Brain microvascular endothelial cell (primary cell): ENCODE data around the gene PLCG1.

Experiments
- DNase-seq: peaks from one replicate; pipeline ENCODE4 v3.0.0-alpha.2; 2020
- H3K27ac ChIP-seq: fragments of 250-450 bp; sonication (Bioruptor Pico); 2 replicates; pipeline ENCODE4 v1.5.1; 2020; ENCODE audit warnings: mild to moderate bottlenecking, moderate library complexity
- H3K27me3 ChIP-seq: fragments of 250-450 bp; sonication (Bioruptor Pico); replicated peaks from 2 replicates; pipeline ENCODE4 v1.5.1; 2020; ENCODE audit warnings: mild to moderate bottlenecking
- H3K36me3 ChIP-seq: fragments of 250-450 bp; sonication (Bioruptor Pico); replicated peaks from 2 replicates; pipeline ENCODE4 v1.5.1; 2020; ENCODE audit warnings: mild to moderate bottlenecking
- H3K4me3 ChIP-seq: 2 replicates; pipeline ENCODE4 v1.5.1; 2011; ENCODE audit warnings: low read depth, mild to moderate bottlenecking, control low read depth, low read length, moderate library complexity
- in situ Hi-C: cut with HindIII; loops from 2 replicates; pipeline ENCODE4 v1.10.0; 2017; ENCODE audit warnings: low sequenced_read_pairs, low pct_ligation_motif_present
- TF ChIP-seq, protein P1 (sequence below): IDR thresholded peaks from 2 replicates; pipeline ENCODE4 v1.5.1; 2011; ENCODE audit warnings: low read depth, mild to moderate bottlenecking, moderate library complexity, low read length, control low read depth, inconsistent platforms; ENCODE audit errors: missing control alignments

The PLCG1 gene

DNA sequence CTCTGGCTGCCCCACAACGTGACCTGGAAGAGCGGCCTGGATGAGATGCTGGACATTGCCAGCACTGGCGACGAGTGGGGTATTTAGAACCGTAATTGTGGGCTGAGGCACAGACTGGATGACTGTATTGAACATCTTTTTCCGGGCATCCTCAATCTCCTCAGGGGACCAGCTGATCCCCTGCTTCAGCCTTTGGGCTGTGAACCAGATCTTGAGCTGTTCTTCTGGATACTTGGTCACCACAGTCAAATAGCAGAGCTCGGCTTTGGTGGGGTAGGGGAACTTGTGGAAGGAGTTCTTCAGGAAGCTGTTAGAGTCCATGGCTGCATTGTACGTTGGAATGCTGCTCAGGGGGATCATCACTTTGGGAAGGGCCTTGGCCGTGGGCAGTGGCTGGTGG, 66.3 kb downstream of the PLCG1 start:
- in situ Hi-C loops = no loop called here
- TF ChIP-seq, protein P1, sequence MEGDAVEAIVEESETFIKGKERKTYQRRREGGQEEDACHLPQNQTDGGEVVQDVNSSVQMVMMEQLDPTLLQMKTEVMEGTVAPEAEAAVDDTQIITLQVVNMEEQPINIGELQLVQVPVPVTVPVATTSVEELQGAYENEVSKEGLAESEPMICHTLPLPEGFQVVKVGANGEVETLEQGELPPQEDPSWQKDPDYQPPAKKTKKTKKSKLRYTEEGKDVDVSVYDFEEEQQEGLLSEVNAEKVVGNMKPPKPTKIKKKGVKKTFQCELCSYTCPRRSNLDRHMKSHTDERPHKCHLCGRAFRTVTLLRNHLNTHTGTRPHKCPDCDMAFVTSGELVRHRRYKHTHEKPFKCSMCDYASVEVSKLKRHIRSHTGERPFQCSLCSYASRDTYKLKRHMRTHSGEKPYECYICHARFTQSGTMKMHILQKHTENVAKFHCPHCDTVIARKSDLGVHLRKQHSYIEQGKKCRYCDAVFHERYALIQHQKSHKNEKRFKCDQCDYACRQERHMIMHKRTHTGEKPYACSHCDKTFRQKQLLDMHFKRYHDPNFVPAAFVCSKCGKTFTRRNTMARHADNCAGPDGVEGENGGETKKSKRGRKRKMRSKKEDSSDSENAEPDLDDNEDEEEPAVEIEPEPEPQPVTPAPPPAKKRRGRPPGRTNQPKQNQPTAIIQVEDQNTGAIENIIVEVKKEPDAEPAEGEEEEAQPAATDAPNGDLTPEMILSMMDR = no peak
- Histone ChIP-seq H3K27ac (no peak overlapping the region), H3K36me3 (peaks cover 7% of the 10 kb centered on the region), H3K4me3 (no peak overlapping the region), H3K27me3 (no peaks in the 10 kb centered on the region)
- no peak for DNase-seq

DNA sequence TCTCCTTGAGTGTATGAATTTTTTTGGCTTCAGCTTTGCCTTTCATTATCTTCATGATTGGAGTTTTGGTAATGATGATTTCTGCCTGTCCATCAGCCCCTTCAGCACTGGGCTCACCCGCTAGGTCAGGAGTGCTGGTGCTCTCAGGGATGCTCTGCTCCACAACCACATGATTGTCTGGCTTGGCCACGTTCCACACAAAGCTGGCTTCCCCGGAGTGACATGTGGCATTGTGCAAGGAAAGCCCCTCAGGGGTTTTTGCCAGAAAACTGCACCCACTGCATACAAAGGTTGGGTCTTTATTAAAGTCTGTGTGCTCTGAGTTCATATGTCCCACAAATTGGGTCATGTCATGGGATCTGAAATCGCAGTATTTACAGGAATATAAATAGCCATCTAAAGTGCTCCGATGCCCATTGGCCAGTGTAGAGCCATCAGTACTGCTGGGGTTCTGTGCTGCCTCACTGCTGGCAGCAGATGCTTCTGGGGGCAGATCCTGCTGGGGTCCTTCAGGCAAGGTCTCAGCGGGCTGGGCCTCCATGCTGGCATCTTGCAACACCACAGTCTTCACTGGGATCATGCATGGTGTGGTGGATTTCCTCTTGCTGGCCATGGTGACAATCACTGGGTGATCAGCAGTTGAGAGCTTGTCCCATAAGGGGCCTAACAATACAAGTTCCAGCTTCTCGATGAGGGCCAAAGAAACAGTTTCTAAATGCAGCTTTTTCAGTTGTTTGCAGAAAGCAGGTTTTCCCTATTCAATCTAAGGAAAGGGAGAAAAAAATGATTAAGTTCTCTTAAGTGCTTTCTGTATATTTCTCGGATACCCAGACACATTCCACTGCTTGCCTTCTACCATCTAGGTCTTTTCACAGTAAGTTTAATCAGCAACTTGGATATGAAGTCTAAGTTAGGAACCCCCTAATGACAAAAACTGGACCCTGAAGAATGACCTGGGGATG, 67.2 kb downstream of the PLCG1 start:
- H3K4me3 ChIP-seq = no peak overlapping the region
- TF ChIP-seq, protein P1 = no peak
- no peaks in the 10 kb centered on the region for H3K27me3 ChIP-seq
- H3K27ac ChIP-seq = no peak overlapping the region
- in situ Hi-C loops = no loop called here
- DNase-seq = no peak
- H3K36me3 ChIP-seq = peaks cover 7% of the 10 kb centered on the region

GRCh38 chr20:41205313-41205712, 68.0 kb downstream of the PLCG1 start:
- Histone ChIP-seq H3K27ac (no peak overlapping the region), H3K4me3 (no peak overlapping the region), H3K27me3 (no peaks in the 10 kb centered on the region), H3K36me3 (peaks cover 7% of the 10 kb centered on the region)
- TF ChIP-seq, protein P1 = no peak
- DNase-seq = no peak
- in situ Hi-C loops = no loop called here

DNA sequence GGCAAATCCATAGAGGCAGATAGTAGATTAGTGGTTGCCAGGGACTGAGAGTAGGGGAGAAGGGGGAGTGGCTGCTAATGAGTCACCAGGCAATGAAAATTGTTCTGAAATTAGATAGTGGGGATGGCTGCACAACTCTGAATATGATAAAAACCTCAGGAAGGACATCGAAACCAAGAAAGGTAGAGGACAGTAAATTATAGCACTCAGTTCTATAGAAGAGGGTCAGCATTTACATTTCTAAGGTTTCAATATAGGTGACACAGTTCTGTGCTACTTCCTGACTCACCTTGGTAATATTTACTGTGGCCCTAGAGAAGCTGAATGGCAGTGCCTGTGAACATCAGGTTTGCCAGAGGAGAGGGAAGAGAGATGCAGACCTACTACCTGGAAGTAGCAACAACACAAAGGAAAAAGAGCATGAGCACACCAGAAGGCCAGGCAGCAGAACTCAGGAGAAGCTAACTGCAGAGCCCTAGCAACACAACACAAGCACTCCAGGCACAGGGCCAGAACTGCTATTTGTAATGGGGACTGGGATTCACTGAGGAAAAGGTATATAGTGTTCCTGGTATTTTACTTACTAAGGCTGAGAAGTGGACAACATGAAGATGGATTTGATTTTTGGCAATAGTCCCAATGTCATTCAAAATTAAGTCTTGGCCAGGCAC, 75.9 kb downstream of the PLCG1 start:
- H3K4me3 ChIP-seq = no peak overlapping the region
- no peak overlapping the region for H3K27ac ChIP-seq
- TF ChIP-seq, protein P1 = no peak
- H3K36me3 ChIP-seq = no peaks in the 10 kb centered on the region
- in situ Hi-C loops = no loop called here
- peak; percentile 38 for DNase-seq
- H3K27me3 ChIP-seq = no peaks in the 10 kb centered on the region

DNA sequence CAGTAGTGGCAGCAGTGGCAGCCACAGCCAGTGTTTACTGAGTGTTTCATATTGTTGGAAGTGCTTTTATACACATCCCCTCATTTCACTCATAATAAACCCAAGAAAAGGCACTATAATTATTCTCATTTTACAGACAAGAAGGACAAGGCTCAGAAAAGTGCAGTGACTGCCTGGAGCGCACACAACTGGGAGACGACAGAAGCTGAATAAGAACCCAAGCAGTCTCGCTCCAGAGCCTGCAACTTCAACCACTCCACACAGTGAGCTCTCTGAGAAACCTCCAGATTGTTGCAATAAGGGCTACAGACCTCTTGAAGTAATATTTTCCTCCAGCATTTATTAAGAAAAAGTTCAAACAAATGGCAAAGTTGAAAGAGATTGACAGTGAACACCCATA, 76.9 kb downstream of the PLCG1 start:
- in situ Hi-C loops = no loop called here
- H3K36me3 ChIP-seq = no peaks in the 10 kb centered on the region
- H3K27me3 ChIP-seq = no peaks in the 10 kb centered on the region
- no peak for DNase-seq
- TF ChIP-seq, protein P1 = no peak
- no peak overlapping the region for H3K4me3 ChIP-seq
- H3K27ac ChIP-seq = no peak overlapping the region
